PC-9 (cell line): Measurements from ENCODE around the gene RTN4IP1.

Source experiments
- CTCF ChIP-seq: fragments of 200-600 bp; sonication (generic); conservative IDR thresholded peaks from 2 replicates; pipeline ENCODE4 v1.6.1; 2017; ENCODE audit warnings: mixed run types, antibody characterized with exemption, mild to moderate bottlenecking, moderate library complexity
- EZH2 ChIP-seq: fragments of 200-600 bp; sonication (generic); IDR thresholded peaks from 2 replicates; pipeline ENCODE4 v1.8.0; 2017; ENCODE audit warnings: antibody characterized with exemption, low read depth

GRCh38 chr6:106637717-106638341, 8.5 kb upstream of the RTN4IP1 start:
- no peak for TF ChIP-seq CTCF
- TF ChIP-seq EZH2: no peak
